GM23248 (cell line): Measurements from ENCODE around the gene TMEM129. TPM values are rescaled to one million over a fixed set of nuclear protein-coding genes. Genes with fewer than 3 reads are reported as not detected.

ENCODE experiments used
- DNase-seq: peaks from one replicate; pipeline ENCODE4 v3.0.0-alpha.2; 2015
- H2AFZ ChIP-seq: fragments of 200-600 bp; sonication (generic); 2 replicates; pipeline ENCODE4 v1.6.1; 2016; ENCODE audit warnings: antibody characterized with exemption
- H3F3A ChIP-seq: fragments of 200-600 bp; sonication (generic); 2 replicates; pipeline ENCODE4 v1.6.1; 2016; ENCODE audit warnings: mild to moderate bottlenecking, antibody characterized with exemption, mixed run types; ENCODE audit not compliant: insufficient read depth
- H3K27ac ChIP-seq: fragments of 200-600 bp; sonication (generic); 2 replicates; pipeline ENCODE4 v1.5.1; 2016; ENCODE audit warnings: mild to moderate bottlenecking
- H3K27me3 ChIP-seq: fragments of 200-600 bp; sonication (generic); replicated peaks from 2 replicates; pipeline ENCODE4 v1.6.1; 2016; ENCODE audit warnings: mild to moderate bottlenecking; ENCODE audit not compliant: insufficient read depth
- H3K36me3 ChIP-seq: fragments of 200-600 bp; sonication (generic); 2 replicates; pipeline ENCODE4 v1.6.1; 2016; ENCODE audit warnings: low read depth, mild to moderate bottlenecking
- H3K4me1 ChIP-seq: fragments of 200-600 bp; sonication (generic); 2 replicates; pipeline ENCODE4 v1.6.1; 2016; ENCODE audit warnings: mild to moderate bottlenecking; ENCODE audit not compliant: insufficient read depth
- H3K4me2 ChIP-seq: fragments of 200-600 bp; sonication (generic); one replicate; pipeline ENCODE4 v1.6.1; 2016; ENCODE audit warnings: mild to moderate bottlenecking; ENCODE audit not compliant: unreplicated experiment
- H3K4me3 ChIP-seq: fragments of 200-600 bp; sonication (generic); 2 replicates; pipeline ENCODE4 v1.5.1; 2016; ENCODE audit warnings: mild to moderate bottlenecking
- H3K79me2 ChIP-seq: fragments of 200-600 bp; sonication (generic); 2 replicates; pipeline ENCODE4 v1.6.1; 2016; ENCODE audit warnings: mild to moderate bottlenecking; ENCODE audit not compliant: insufficient read depth
- H3K9ac ChIP-seq: fragments of 200-600 bp; sonication (generic); 2 replicates; pipeline ENCODE4 v1.6.1; 2016; ENCODE audit warnings: mild to moderate bottlenecking
- H3K9me2 ChIP-seq: fragments of 200-600 bp; sonication (generic); 2 replicates; pipeline ENCODE4 v1.6.1; 2016; ENCODE audit warnings: mixed run types, mild to moderate bottlenecking, moderate library complexity; ENCODE audit not compliant: insufficient read depth
- H3K9me3 ChIP-seq: fragments of 200-600 bp; sonication (generic); one replicate; pipeline ENCODE4 v1.6.1; 2017; ENCODE audit warnings: low read depth
- H4K20me1 ChIP-seq: fragments of 200-600 bp; sonication (generic); 2 replicates; pipeline ENCODE4 v1.6.0; 2016; ENCODE audit not compliant: insufficient read depth
- EZH2 ChIP-seq: fragments of 200-600 bp; sonication (generic); IDR thresholded peaks from 2 replicates; pipeline ENCODE4 v1.6.1; 2018; ENCODE audit warnings: antibody characterized with exemption, mild to moderate bottlenecking; ENCODE audit not compliant: insufficient read depth, poor library complexity, severe bottlenecking
- EZH2phosphoT487 ChIP-seq: fragments of 200-600 bp; sonication (generic); IDR thresholded peaks from 2 replicates; pipeline ENCODE4 v1.6.1; 2018; ENCODE audit warnings: antibody characterized with exemption, moderate library complexity, mild to moderate bottlenecking, low read depth; ENCODE audit not compliant: insufficient read depth
- WGBS, 2 experiments: methylation state at CpG; one replicate each; pipeline ENCODE4 v1.1.6; 2015 to 2017; ENCODE audit warnings: low lambda C conversion rate in 2 of 2, low coverage in 1 of 2; ENCODE audit errors: missing lambda C conversion rate in 2 of 2; 5-methylcytosine and 5-hydroxymethylcytosine counted together
- in situ Hi-C: fragments of 300-500 bp; cut with MboI; formaldehyde crosslinking; loops from 2 replicates; pipeline ENCODE4 v1.15.0; 2020
- polyA plus RNA-seq: library from polyadenylated mRNA; unstranded; fragments of >200 nt; fragmentation: Nextera tagmentation; extraction: Ambion mirVana; gene quantifications from 2 replicates; pipeline ENCODE4 v1.2.1, GENCODE V29; 2016
- total RNA-seq: library from RNA; depleted of rRNA; stranded (reverse); fragments of >200 nt; shearing (Covaris generic); gene quantifications from 2 replicates; pipeline ENCODE4 v1.2.3, GENCODE V29; 2014

Gene TMEM129
- total and polyA plus RNA-seq, 2 experiments from 2014 or later: 32.6 to 80.2 TPM

DNA sequence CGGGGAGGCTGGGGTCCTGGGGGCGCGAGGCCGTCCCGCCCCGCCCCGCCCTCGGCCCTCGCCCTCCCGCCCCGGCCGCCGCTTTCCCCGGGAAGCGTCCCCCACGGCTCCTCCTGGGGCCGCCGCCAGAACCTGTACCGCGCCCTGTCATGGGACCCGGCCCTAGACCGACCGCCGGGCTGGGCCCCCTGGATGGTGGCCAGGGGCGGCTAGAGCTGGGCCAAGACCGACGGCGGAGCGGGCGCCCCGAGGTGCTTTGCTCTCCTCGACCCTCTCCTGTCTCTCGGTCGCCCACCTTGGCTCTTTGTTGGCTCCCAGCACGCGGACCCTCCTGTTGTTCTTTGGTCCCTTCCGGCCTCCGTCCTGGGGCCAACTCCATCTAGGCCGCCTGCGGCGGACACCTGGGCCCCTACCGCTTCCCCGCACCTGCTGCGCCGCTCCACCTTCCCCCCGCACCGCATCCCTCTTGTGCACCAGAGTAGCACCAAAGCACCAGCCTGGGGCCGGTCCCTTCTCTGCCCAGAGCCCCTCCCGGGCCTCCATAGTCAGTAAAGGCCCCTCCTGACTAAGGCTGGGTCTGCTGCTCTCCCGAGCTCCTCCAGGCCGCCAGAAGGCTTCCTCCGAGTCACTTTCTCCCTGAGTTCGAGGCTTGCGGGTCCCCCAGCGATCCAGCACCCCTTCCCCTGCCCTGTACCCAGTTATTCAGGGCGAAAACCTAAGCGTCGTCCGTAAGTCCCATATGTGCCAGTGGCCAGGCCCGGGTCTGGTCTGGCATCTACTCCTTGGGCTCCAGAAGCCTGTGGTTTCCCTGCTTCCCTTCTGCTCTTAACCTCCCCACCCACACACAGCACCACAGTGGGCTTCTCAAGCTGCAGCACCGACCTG lies 785 bp upstream of the TMEM129 start:
- H3K9me3 ChIP-seq: no peaks in the 10 kb centered on the region
- TF ChIP-seq EZH2phosphoT487 (no peak), EZH2 (no peak)
- H3K4me2 ChIP-seq: peak overlapping the region; percentile 44
- H3K9me2 ChIP-seq: no peaks in the 10 kb centered on the region
- 9 to 12% methylated on average over 37 to 43 of the region's 61 CpGs for WGBS, 2 experiments
- no peaks in the 10 kb centered on the region for H4K20me1 ChIP-seq
- H3K4me1 ChIP-seq: peaks cover 15% of the 10 kb centered on the region
- DNase-seq: peak; percentile 32
- no peaks in the 10 kb centered on the region for H3K27me3 ChIP-seq
- no peak overlapping the region for H3K27ac ChIP-seq
- in situ Hi-C loops: no loop called here
- H3K9ac ChIP-seq: peak overlapping the region; percentile 63
- peak overlapping the region; percentile 92 for H3K4me3 ChIP-seq
- peaks cover 85% of the 10 kb centered on the region for H3K79me2 ChIP-seq
- no peaks in the 10 kb centered on the region for H3K36me3 ChIP-seq
- no peak overlapping the region for H2AFZ ChIP-seq
- no peaks in the 10 kb centered on the region for H3F3A ChIP-seq

DNA sequence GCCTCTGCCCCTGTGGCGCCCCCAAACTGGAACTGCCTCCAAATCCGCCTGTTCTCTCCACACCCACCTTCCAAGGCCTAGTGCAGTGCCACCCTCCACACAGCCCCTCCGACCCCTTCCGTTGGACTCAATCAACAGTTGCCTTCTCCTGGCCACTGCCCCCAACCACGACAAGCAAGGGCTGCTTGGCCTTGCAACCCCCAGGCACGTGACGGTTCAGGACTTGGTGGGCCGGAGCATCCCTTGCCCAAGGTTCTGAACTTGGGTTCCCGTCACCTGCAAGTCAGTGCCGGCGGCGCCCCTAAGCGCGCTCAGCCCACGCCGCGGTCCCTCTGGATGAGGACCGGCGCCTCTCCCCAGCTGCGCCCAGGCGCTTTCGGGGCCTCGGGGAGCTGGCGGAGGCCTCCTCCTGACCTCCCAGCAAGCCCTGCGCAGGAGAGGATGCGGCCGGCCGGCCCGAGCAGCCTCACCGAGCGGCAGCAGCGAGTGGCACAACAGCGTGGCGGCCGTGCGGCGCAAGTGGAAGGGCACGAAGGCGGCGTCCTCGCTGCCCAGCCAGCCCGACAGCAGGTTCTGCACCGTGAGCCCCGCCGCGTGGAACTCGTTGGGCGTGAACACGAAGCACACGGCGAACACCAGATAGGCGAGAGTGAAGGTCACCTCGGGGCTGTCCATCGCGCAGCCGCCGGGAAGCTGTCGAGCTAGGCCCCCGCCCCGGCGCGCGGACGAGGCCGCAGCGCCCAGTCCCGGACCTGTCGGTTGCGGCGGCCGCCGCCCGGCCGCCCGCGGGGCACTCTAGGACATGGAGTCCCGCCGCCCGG lies 750 bp downstream of the TMEM129 start:
- Histone ChIP-seq H3F3A (no peaks in the 10 kb centered on the region), H3K4me3 (peak overlapping the region; percentile 92), H3K9me2 (no peaks in the 10 kb centered on the region), H3K9me3 (no peaks in the 10 kb centered on the region), H4K20me1 (no peaks in the 10 kb centered on the region), H3K9ac (peak overlapping the region; percentile 85), H3K4me2 (peak overlapping the region; percentile 90), H2AFZ (peak overlapping the region; percentile 79), H3K36me3 (no peaks in the 10 kb centered on the region), H3K27me3 (no peaks in the 10 kb centered on the region), H3K79me2 (peaks cover 86% of the 10 kb centered on the region), H3K4me1 (peaks cover 11% of the 10 kb centered on the region; the same call in 1 of the 2 replicates), H3K27ac (peak overlapping the region; percentile 73)
- 4% methylated on average over 52 to 72 of the region's 79 CpGs for WGBS, 2 experiments
- no peak for TF ChIP-seq EZH2
- TF ChIP-seq EZH2phosphoT487: no peak
- in situ Hi-C loops: no loop called here
- peak; percentile 77 for DNase-seq

- no peak overlapping the region for H3K4me2 ChIP-seq
- no peak for DNase-seq
- no peak overlapping the region for H3K9ac ChIP-seq
- no peaks in the 10 kb centered on the region for H4K20me1 ChIP-seq
- no peaks in the 10 kb centered on the region for H3K36me3 ChIP-seq
- H3K27ac ChIP-seq: no peak overlapping the region
- H3K9me3 ChIP-seq: no peaks in the 10 kb centered on the region
- no peaks in the 10 kb centered on the region for H3K9me2 ChIP-seq
- no peak overlapping the region for H2AFZ ChIP-seq
- no peak overlapping the region for H3K4me3 ChIP-seq
- no peaks in the 10 kb centered on the region for H3K27me3 ChIP-seq
- H3K4me1 ChIP-seq: peaks cover 19% of the 10 kb centered on the region
- WGBS, 2 experiments: 80 to 87% methylated on average over 29 to 31 of the region's 31 CpGs
- peaks cover 16% of the 10 kb centered on the region for H3F3A ChIP-seq
- in situ Hi-C loops: no loop called here
- TF ChIP-seq EZH2 (no peak), EZH2phosphoT487 (no peak)
- H3K79me2 ChIP-seq: peaks cover 76% of the 10 kb centered on the region
Observed at GRCh38 chr4:1718095-1718850, 2.9 kb downstream of the TMEM129 start.
